Caco-2 (cell line): ENCODE measurements around the gene IMMP2L. TPM values are rescaled to one million over a fixed set of nuclear protein-coding genes. Genes with fewer than 3 reads are reported as not detected.

ENCODE experiments used
- BruUV-seq: library from RNA; stranded (reverse); fragments of 400-500 nt; replicated peaks from 2 replicates; lab custom pipeline; 2021; lab: Mats Ljungman, UMichigan
- CTCF ChIA-PET: fragments of 300-600 bp; sonication (Branson Sonifier 250); formaldehyde crosslinking; loops from one replicate; lab custom pipeline; 2022; ENCODE audit warnings: antibody characterized with exemption; lab: Charles Lee
- POLR2A ChIA-PET: fragments of 300-600 bp; sonication (Branson Sonifier 250); formaldehyde crosslinking; loops from one replicate; lab custom pipeline; 2022; ENCODE audit warnings: antibody characterized with exemption; lab: Charles Lee
- DNase-seq, 2 experiments: peaks; one replicate each; pipeline versions ENCODE4 v3.0.0 to v3.0.0-alpha.2; 2020 to 2022
- H3K27me3 ChIP-seq: replicated peaks from 2 replicates; pipeline ENCODE4 v1.6.0; 2011; ENCODE audit warnings: low read length; ENCODE audit not compliant: control insufficient read depth, insufficient read depth
- H3K36me3 ChIP-seq: 2 replicates; pipeline ENCODE4 v1.5.1; 2011; ENCODE audit warnings: low read length; ENCODE audit not compliant: control insufficient read depth, insufficient read depth
- H3K4me1 ChIP-seq: fragments of 250-450 bp; sonication (Bioruptor Pico); 2 replicates; pipeline ENCODE4 v1.5.1; 2020; ENCODE audit warnings: mild to moderate bottlenecking
- H3K4me3 ChIP-seq: 2 replicates; pipeline ENCODE4 v1.5.1; 2011; ENCODE audit warnings: low read depth, mild to moderate bottlenecking, control low read depth, low read length
- H3K9me3 ChIP-seq: fragments of 250-450 bp; sonication (Bioruptor Pico); 2 replicates; pipeline ENCODE4 v1.5.1; 2020; ENCODE audit warnings: mild to moderate bottlenecking, moderate library complexity
- H3K27ac Mint-ChIP-seq: one replicate; pipeline ENCODE4 v1.8.0; 2022; ENCODE audit warnings: mixed read lengths; ENCODE audit not compliant: unreplicated experiment
- H3K27me3 Mint-ChIP-seq: one replicate; pipeline ENCODE4 v1.8.0; 2022; ENCODE audit warnings: mixed read lengths; ENCODE audit not compliant: insufficient read depth, unreplicated experiment
- H3K36me3 Mint-ChIP-seq: one replicate; pipeline ENCODE4 v1.8.0; 2022; ENCODE audit warnings: mild to moderate bottlenecking, mixed read lengths; ENCODE audit not compliant: insufficient read depth, unreplicated experiment
- H3K4me1 Mint-ChIP-seq: one replicate; pipeline ENCODE4 v1.8.0; 2022; ENCODE audit warnings: low read depth, mixed read lengths; ENCODE audit not compliant: unreplicated experiment
- H3K4me3 Mint-ChIP-seq: one replicate; pipeline ENCODE4 v1.8.0; 2022; ENCODE audit warnings: mild to moderate bottlenecking, moderate library complexity, mixed read lengths; ENCODE audit not compliant: unreplicated experiment
- H3K9me3 Mint-ChIP-seq: one replicate; pipeline ENCODE4 v1.8.0; 2022; ENCODE audit warnings: mixed read lengths; ENCODE audit not compliant: unreplicated experiment
- CTCF ChIP-seq, 2 experiments: fragments of 200-600 bp in 1 of 2; IDR thresholded peaks; 1 replicate in 1 of 2; 2 replicates in 1 of 2; pipeline versions ENCODE4 v1.5.1 to v1.8.0; 2011 to 2022; ENCODE audit warnings: antibody characterized with exemption in 1 of 2, control low read depth in 1 of 2, inconsistent platforms in 1 of 2, low read depth in 1 of 2, low read length in 1 of 2, mild to moderate bottlenecking in 1 of 2, moderate library complexity in 1 of 2; ENCODE audit not compliant: insufficient read depth in 1 of 2, severe bottlenecking in 1 of 2, unreplicated experiment in 1 of 2
- intact Hi-C: fragments of 100-400 bp; cut with micrococcal nuclease; formaldehyde crosslinking; loops from one replicate; pipeline ENCODE4 v1.10.0; 2022; ENCODE audit not compliant: unreplicated experiment
- total RNA-seq: library from RNA; stranded (reverse); gene quantifications from 2 replicates; pipeline ENCODE4 v1.2.3, GENCODE V29; 2022

The IMMP2L gene
- total RNA-seq, 1 experiment from 2014 or later, result 9.5 TPM

DNA sequence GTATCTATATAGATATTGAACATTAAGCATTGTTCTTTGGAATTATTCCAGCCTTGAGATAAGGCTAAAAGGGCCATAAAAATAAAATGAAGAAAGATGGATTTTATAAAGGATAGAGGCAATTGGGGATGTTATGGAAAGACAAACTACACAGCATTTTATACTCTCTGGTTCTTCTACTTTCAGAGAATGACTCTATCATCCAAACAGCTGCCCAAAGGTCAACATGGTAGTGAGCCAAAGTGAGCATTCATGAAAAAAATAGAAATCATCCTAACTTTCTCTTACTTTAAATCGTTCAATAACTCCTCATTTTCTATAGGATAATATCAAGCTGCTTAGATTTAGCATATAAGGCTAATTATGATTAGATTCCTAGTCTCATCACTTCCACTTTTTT, 25.2 kb downstream of the IMMP2L start:
- Histone ChIP-seq H3K9me3 (no peaks in the 10 kb centered on the region), H3K4me3 (no peak overlapping the region), H3K27me3 (no peaks in the 10 kb centered on the region), H3K36me3 (no peaks in the 10 kb centered on the region), H3K4me1 (no peaks in the 10 kb centered on the region)
- H3K4me1 Mint-ChIP-seq, result no peaks in the 10 kb centered on the region
- TF ChIP-seq CTCF (IDR thresholded peaks at IDR 0.05; ENCODE audit: insufficient read depth in 1 of 2, low read depth in 1 of 2, low read length in 1 of 2, severe bottlenecking in 1 of 2, unreplicated experiment in 1 of 2), result no peak
- no peak for DNase-seq
- no TSS peak for BruUV-seq
- no peak overlapping the region for H3K27ac Mint-ChIP-seq
- intact Hi-C loops, result no loop called here
- ChIA-PET CTCF (no interaction called here), POLR2A (no interaction called here)
- peaks cover 7% of the 10 kb centered on the region for H3K36me3 Mint-ChIP-seq
- H3K9me3 Mint-ChIP-seq, result peaks cover 9% of the 10 kb centered on the region
- H3K27me3 Mint-ChIP-seq, result no peaks in the 10 kb centered on the region
- H3K4me3 Mint-ChIP-seq, result no peak overlapping the region

DNA sequence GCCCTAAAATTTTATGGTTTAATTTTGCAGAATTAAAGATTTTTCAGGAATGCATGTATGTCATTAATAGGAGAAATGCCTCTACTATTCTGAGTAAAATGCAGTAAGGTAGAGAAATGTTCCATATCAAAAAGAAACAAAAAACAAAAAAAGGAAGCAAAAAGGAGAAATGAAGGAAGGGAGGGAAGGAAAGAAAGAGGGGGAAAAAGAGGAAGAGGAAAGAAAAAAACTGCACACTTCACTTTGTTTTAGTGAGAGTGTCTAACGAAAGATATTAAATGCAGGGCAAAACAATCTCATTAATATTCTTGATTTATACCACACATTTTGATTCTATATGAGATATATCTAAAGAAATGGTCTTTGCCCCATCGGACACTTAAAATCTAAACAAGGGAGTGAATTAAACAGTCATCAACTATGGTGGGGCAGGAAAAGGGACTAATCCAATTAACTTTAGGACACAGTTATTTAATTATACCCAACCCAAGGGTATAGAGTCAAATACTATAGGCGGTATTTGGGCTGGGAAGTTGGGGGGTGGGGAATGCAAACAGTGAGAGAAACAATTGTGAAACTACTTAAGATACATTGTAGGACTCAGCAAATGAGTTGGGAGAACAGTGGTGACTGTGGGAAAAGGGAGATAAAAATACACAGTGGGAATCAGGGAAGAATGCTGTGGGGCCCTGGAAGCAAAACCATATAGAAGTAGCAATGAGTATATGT, 27.0 kb downstream of the IMMP2L start:
- no peak for TF ChIP-seq CTCF (IDR thresholded peaks at IDR 0.05; ENCODE audit: insufficient read depth in 1 of 2, low read depth in 1 of 2, low read length in 1 of 2, severe bottlenecking in 1 of 2, unreplicated experiment in 1 of 2)
- no peak for DNase-seq
- intact Hi-C loops, result no loop called here
- BruUV-seq, result no TSS peak
- Mint-ChIP-seq H3K4me3 (no peak overlapping the region), H3K27me3 (no peaks in the 10 kb centered on the region), H3K27ac (no peak overlapping the region), H3K4me1 (no peaks in the 10 kb centered on the region), H3K9me3 (peaks cover 9% of the 10 kb centered on the region), H3K36me3 (peaks cover 7% of the 10 kb centered on the region)
- Histone ChIP-seq H3K36me3 (no peaks in the 10 kb centered on the region), H3K4me3 (no peak overlapping the region), H3K9me3 (no peaks in the 10 kb centered on the region), H3K4me1 (no peaks in the 10 kb centered on the region), H3K27me3 (no peaks in the 10 kb centered on the region)
- POLR2A ChIA-PET, result no interaction called here
- CTCF ChIA-PET, result no interaction called here

GRCh38 chr7:111532625-111533024, 29.7 kb downstream of the IMMP2L start:
- Histone ChIP-seq H3K36me3 (no peaks in the 10 kb centered on the region), H3K27me3 (no peaks in the 10 kb centered on the region), H3K4me1 (no peaks in the 10 kb centered on the region), H3K9me3 (no peaks in the 10 kb centered on the region), H3K4me3 (no peak overlapping the region)
- POLR2A ChIA-PET, result no interaction called here
- Mint-ChIP-seq H3K4me3 (no peak overlapping the region), H3K4me1 (no peaks in the 10 kb centered on the region), H3K27me3 (no peaks in the 10 kb centered on the region), H3K9me3 (no peaks in the 10 kb centered on the region), H3K27ac (no peak overlapping the region), H3K36me3 (no peaks in the 10 kb centered on the region)
- DNase-seq, result no peak
- intact Hi-C loops, result loop anchor here (2.0 kb wide), 1 partner anchor 30 kb away; the partner anchor contains the start of gene IMMP2L
- no peak for TF ChIP-seq CTCF (IDR thresholded peaks at IDR 0.05; ENCODE audit: insufficient read depth in 1 of 2, low read depth in 1 of 2, low read length in 1 of 2, severe bottlenecking in 1 of 2, unreplicated experiment in 1 of 2)
- CTCF ChIA-PET, result no interaction called here
- no TSS peak for BruUV-seq
